ENCODE measurements around the gene SCART1.
"Not testable (repeated sequence)": the region's sequence is repeated elsewhere in the genome, so short reads cannot be mapped to it uniquely, and the experiment has no call there.

Gene SCART1

DNA sequence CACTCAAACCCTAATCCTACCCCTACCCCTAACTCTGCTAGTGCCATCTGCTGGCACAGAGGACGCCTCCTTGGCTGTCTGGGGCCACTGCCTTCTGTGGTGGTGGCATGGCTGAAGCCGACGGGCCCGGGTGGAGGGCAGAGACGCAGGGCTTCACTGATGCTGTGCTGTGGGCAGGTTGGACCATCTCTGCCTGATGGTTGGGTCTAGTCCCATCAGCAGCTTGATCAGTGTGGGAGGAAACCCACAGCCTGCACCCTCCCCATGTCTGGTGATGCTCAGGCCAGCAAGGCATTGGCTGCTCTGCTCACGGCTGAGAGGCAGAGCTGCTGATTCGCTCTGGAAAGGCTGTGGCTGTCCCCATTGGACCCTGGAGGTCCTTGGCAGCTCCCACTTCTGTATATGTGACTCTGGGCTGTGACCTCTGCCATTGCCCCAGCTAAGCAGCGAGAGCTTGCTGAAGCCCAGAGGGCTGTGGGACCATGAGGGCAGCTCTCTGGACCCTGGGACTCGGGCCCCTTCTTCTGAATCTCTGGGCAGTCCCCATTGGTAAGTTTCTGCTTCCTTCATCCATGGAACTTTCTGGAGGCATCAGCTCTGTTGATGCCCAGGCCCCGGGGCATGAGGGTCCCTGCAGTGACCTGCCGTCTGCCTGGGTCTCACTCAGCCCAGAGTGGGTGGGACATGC is at the start of gene SCART1:
SCART1 (plus strand) TSS at position 430 of the 688 bp plus-strand sequence; CDS start at position 483, 53 bp downstream.
- no peak for DNase-seq (ENCODE audit: low spot score)

- no peak for DNase-seq (ENCODE audit: low spot score)
Observed at GRCh38 chr10:133405272-133405671, 48.5 kb upstream of the SCART1 start.

GRCh38 chr10:133405844-133406527 is 47.8 kb upstream of the SCART1 start:
- DNase-seq (ENCODE audit: low spot score), result no peak

GRCh38 chr10:133411523-133412380 is 42.0 kb upstream of the SCART1 start:
- DNase-seq (ENCODE audit: low spot score), result no peak

GRCh38 chr10:133412381-133412711 is 41.4 kb upstream of the SCART1 start:
- no peak for DNase-seq (ENCODE audit: low spot score)

DNA sequence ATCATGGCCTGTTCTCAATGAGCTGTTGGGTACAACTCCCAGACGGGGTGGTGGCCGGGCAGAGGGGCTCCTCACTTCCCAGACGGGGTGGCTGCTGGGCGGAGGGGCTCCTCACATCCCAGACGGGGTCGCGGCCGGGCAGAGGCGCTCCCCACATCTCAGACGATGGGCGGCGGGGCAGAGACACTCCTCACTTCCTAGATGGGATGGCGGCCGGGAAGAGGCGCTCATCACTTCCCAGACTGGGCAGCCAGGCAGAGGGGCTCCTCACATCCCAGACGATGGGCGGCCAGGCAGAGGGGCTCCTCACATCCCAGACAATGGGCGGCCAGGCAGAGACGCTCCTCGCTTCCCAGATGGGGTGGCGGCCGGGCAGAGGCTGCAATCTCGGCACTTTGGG is 39.3 kb upstream of the SCART1 start:
- DNase-seq (ENCODE audit: low spot score), result not testable (repeated sequence)

DNA sequence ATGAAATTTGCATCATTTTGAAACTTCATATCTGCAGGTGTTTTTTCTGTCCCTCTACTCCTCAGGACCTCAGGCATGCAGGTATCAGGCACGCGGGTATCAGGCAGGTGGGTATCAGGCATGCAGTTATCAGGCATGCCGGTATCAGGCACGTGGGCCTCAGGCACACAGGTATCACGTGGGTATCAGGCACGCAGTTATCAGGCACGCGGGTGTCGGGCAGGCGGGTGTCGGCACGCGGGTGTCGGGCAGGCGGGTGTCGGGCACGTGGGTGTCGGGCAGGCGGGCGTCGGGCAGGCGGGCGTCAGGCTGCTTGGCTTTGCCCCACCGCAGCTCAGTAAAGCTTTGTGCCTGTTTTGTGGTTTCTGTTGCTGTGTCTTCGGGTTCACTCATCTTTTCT is 38.0 kb upstream of the SCART1 start:
- DNase-seq (ENCODE audit: low spot score), result no peak

GRCh38 chr10:133418289-133418993 is 35.3 kb upstream of the SCART1 start:
- DNase-seq (ENCODE audit: low spot score), result no peak

GRCh38 chr10:133419211-133419950 is 34.4 kb upstream of the SCART1 start:
- no peak for DNase-seq (ENCODE audit: low spot score)

- no peak for DNase-seq (ENCODE audit: low spot score)
Observed at GRCh38 chr10:133420028-133420427, 33.7 kb upstream of the SCART1 start.

GRCh38 chr10:133420579-133420978 is 33.2 kb upstream of the SCART1 start:
- no peak for DNase-seq (ENCODE audit: low spot score)

- DNase-seq (ENCODE audit: low spot score), result no peak
Observed at GRCh38 chr10:133421336-133422222, 32.2 kb upstream of the SCART1 start.

- DNase-seq (ENCODE audit: low spot score), result no peak
Observed at GRCh38 chr10:133422223-133422806, 31.4 kb upstream of the SCART1 start.

GRCh38 chr10:133422807-133423771 is 30.7 kb upstream of the SCART1 start:
- DNase-seq (ENCODE audit: low spot score), result no peak

- not testable (repeated sequence) for DNase-seq (ENCODE audit: low spot score)
Observed at GRCh38 chr10:133424102-133424501, 29.6 kb upstream of the SCART1 start.

- DNase-seq (ENCODE audit: low spot score), result not testable (repeated sequence)
Observed at GRCh38 chr10:133424601-133425000, 29.1 kb upstream of the SCART1 start, which contains the start of gene SPRN. Gene SPRN (minus strand): TSS chr10:133424625. CDS start chr10:133423681, 944 bp downstream.

GRCh38 chr10:133429571-133429970 is 24.2 kb upstream of the SCART1 start:
- DNase-seq (ENCODE audit: low spot score), result not testable (repeated sequence)

- DNase-seq (ENCODE audit: low spot score), result not testable (repeated sequence)
Observed at GRCh38 chr10:133431888-133432613, 21.7 kb upstream of the SCART1 start.
